GM12878 (cell line): ENCODE measurements around the gene TIMP2. TPM values are rescaled to one million over a fixed set of nuclear protein-coding genes. Genes with fewer than 3 reads are reported as not detected.

Experiments
- ATAC-seq: fragments of 200-7000 bp; cut with Tn5 transposase; 3 replicates; pipeline ENCODE4 v1.9.1; 2020; ENCODE audit warnings: mild to moderate bottlenecking, moderate library complexity
- BruUV-seq: library from RNA; stranded (reverse); fragments of 400-500 nt; replicated peaks from 2 replicates; lab custom pipeline; 2021; lab: Mats Ljungman, UMichigan
- CTCF ChIA-PET: fragments of 300-600 bp; sonication (Branson Sonifier 250); formaldehyde crosslinking; extraction: SDS; loops from one replicate; lab custom pipeline; 2021; ENCODE audit warnings: inconsistent platforms; lab: Yijun Ruan, JAX
- POLR2A ChIA-PET: fragments of 350-600 bp; formaldehyde crosslinking; extraction: SDS; loops from one replicate; lab custom pipeline; 2021; ENCODE audit warnings: inconsistent platforms; lab: Charles Lee
- RAD21 ChIA-PET: fragments of 300-600 bp; sonication (Branson Sonifier 250); formaldehyde crosslinking; loops from one replicate; lab custom pipeline; 2023; ENCODE audit warnings: antibody characterized with exemption; ENCODE audit not compliant: unreplicated experiment; lab: Charles Lee
- SMC1A ChIA-PET: fragments of 300-600 bp; sonication (Branson Sonifier 250); formaldehyde crosslinking; loops from one replicate; lab custom pipeline; 2023; ENCODE audit not compliant: unreplicated experiment, uncharacterized antibody; lab: Charles Lee
- DNase-seq: peaks from one replicate; pipeline ENCODE4 v3.0.0-alpha.2; 2011; ENCODE audit warnings: low read depth, low spot score
- FAIRE-seq: peaks from 3 replicates; lab custom pipeline; 2011; peaks lifted over from hg19 to GRCh38; lab: Jason Lieb, UNC
- H2AFZ ChIP-seq: 2 replicates; pipeline ENCODE4 v1.6.0; 2011; ENCODE audit warnings: low read depth, low read length, control low read depth; ENCODE audit not compliant: control insufficient read depth
- H3K27ac ChIP-seq: 2 replicates; pipeline ENCODE4 v1.5.1; 2011; ENCODE audit warnings: control low read depth; ENCODE audit not compliant: control insufficient read depth, insufficient read depth
- H3K27me3 ChIP-seq, 2 experiments: replicated peaks in 1 of 2; 2 replicates each; pipeline versions ENCODE4 v1.6.0 to v1.6.1; 2011; ENCODE audit warnings: low read length in 1 of 2; ENCODE audit not compliant: control insufficient read depth in 2 of 2, insufficient read depth in 2 of 2
- H3K36me3 ChIP-seq, 2 experiments: 2 replicates each; pipeline ENCODE4 v1.5.1; 2011; ENCODE audit warnings: low read length in 1 of 2; ENCODE audit not compliant: control insufficient read depth in 2 of 2, insufficient read depth in 2 of 2
- H3K4me1 ChIP-seq: 2 replicates; pipeline ENCODE4 v1.6.1; 2011; ENCODE audit warnings: mild to moderate bottlenecking, low read length, moderate library complexity, mixed read lengths; ENCODE audit not compliant: control insufficient read depth, insufficient read depth
- H3K4me2 ChIP-seq: 2 replicates; pipeline ENCODE4 v1.6.0; 2011; ENCODE audit warnings: control low read depth; ENCODE audit not compliant: control insufficient read depth, insufficient read depth
- H3K4me3 ChIP-seq: fragments of 200-600 bp; sonication (generic); 2 replicates; pipeline ENCODE4 v1.5.1; 2016
- H3K79me2 ChIP-seq: 2 replicates; pipeline ENCODE4 v1.6.0; 2011; ENCODE audit warnings: low read length; ENCODE audit not compliant: control insufficient read depth, insufficient read depth
- H3K9ac ChIP-seq: 2 replicates; pipeline ENCODE4 v1.8.0; 2011; ENCODE audit warnings: low read length, control low read depth, mixed read lengths; ENCODE audit not compliant: control insufficient read depth, insufficient read depth
- H3K9me3 ChIP-seq: replicated peaks from 3 replicates; pipeline ENCODE4 v1.5.1; 2011; ENCODE audit warnings: mild to moderate bottlenecking, low read length; ENCODE audit not compliant: control insufficient read depth, insufficient read depth
- H4K20me1 ChIP-seq: 2 replicates; pipeline ENCODE4 v1.6.0; 2011; ENCODE audit not compliant: control insufficient read depth, insufficient read depth
- MEF2B ChIP-seq: fragments of 450-650 bp; IDR thresholded peaks from 2 replicates; pipeline ENCODE4 v1.6.1; 2018; ENCODE audit warnings: mild to moderate bottlenecking, moderate library complexity; ENCODE audit not compliant: partially characterized antibody, poor library complexity, severe bottlenecking
- POLR2A ChIP-seq: IDR thresholded peaks from 2 replicates; pipeline ENCODE4 v1.6.1; 2011; ENCODE audit warnings: low read depth, mild to moderate bottlenecking, low read length
- RUNX3 ChIP-seq: IDR thresholded peaks from 2 replicates; pipeline ENCODE4 v1.6.1; 2012; ENCODE audit warnings: low read length, inconsistent platforms
- SMARCA5 ChIP-seq: fragments of 450-650 bp; IDR thresholded peaks from 2 replicates; pipeline ENCODE4 v1.6.1; 2017; ENCODE audit warnings: mild to moderate bottlenecking
- SUZ12 ChIP-seq: fragments of 200-600 bp; sonication (generic); IDR thresholded peaks from one replicate; pipeline ENCODE4 v1.6.1; 2018; ENCODE audit warnings: antibody characterized with exemption, mild to moderate bottlenecking; ENCODE audit not compliant: unreplicated experiment
- TAF1 ChIP-seq: IDR thresholded peaks from 2 replicates; pipeline ENCODE4 v1.6.1; 2011; ENCODE audit warnings: mild to moderate bottlenecking, low read depth, low read length, borderline replicate concordance
- TCF12 ChIP-seq: IDR thresholded peaks from 2 replicates; pipeline ENCODE4 v1.6.1; 2011; ENCODE audit warnings: low read depth, mild to moderate bottlenecking, low read length
- ZNF274 ChIP-seq: IDR thresholded peaks from one replicate; pipeline ENCODE4 v1.8.0; 2011; ENCODE audit not compliant: insufficient read length, insufficient read depth
- WGBS: methylation state at CpG from one replicate; pipeline ENCODE4 v1.1.6; 2016; ENCODE audit warnings: low lambda C conversion rate; ENCODE audit not compliant: insufficient replicate concordance, insufficient coverage; ENCODE audit errors: missing lambda C conversion rate; 5-methylcytosine and 5-hydroxymethylcytosine counted together
- in situ Hi-C: fragments of 300-500 bp; cut with MboI; formaldehyde crosslinking; loops from 9 replicates; pipeline ENCODE4 v1.14.3; 2018; ENCODE audit warnings: mixed read lengths
- intact Hi-C: fragments of 100-400 bp; cut with micrococcal nuclease; formaldehyde crosslinking; loops from one replicate; pipeline ENCODE4 v1.14.2; 2022; ENCODE audit not compliant: unreplicated experiment
- polyA plus RNA-seq, 11 experiments: library from polyadenylated mRNA; depleted of rRNA in 4 of 11; unstranded in 6 of 11; stranded (reverse) in 5 of 11; fragments of >200 nt; fragmentation: Nextera tagmentation in 4 of 11; fragmentation: Illumina TruSeq in 1 of 11; extraction: Ambion mirVana in 4 of 11; extraction: Trizol in 1 of 11; gene quantifications; 1 replicate in 1 of 11; 2 replicates in 10 of 11; pipeline versions ENCODE4 v1.2.1 to v1.2.3, GENCODE V29; 2011 to 2016; ENCODE audit warnings: inconsistent platforms in 2 of 11, missing spikeins in 2 of 11, low read depth in 1 of 11
- total RNA-seq, 4 experiments: library from RNA; depleted of rRNA in 3 of 4; stranded (reverse); fragments of >200 nt in 3 of 4; fragmentation: Illumina TruSeq in 1 of 4; extraction: Trizol in 1 of 4; gene quantifications; 2 replicates each; pipeline versions ENCODE4 v1.2.1 to v1.2.3, GENCODE V29; 2013 to 2021

TIMP2 gene
- total and polyA plus RNA-seq, 10 of the 15 experiments (the other 5 are each of a cell fraction or from before 2014, with no cell fraction given): 0.03 to 0.41 (median 0.04) TPM; not detected in 7

DNA sequence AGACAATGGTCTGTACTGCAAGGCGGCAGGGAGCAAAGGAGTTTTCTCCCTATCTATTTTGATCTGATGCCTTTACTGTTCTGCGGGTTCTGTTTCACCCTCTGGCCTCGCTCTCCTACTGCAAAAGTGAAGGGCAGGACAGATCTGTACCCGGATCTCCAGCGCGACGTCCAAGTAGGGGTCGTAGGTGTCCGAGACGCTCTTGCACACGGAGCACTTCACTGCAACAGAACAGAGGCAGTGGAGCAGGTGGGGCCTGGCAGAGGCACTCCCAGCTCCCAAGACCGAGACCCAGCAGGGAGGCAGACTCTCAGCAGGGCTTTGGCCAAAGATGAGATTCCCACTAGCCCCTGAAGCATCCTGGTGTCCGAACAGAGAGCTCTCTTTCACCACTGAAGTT is 104.3 kb downstream of the TIMP2 start:
- H3K27ac ChIP-seq: no peak overlapping the region
- no peaks in the 10 kb centered on the region for H3K4me1 ChIP-seq
- FAIRE-seq: no peak
- no peak overlapping the region for H3K4me2 ChIP-seq
- in situ Hi-C loops: no loop called here
- SMC1A ChIA-PET: no interaction called here
- H3K36me3 ChIP-seq: peaks cover 48 to 51% of the 10 kb centered on the region in 2 experiments
- WGBS: 95% methylated on average over 13 of the region's 13 CpGs
- H2AFZ ChIP-seq: no peak overlapping the region
- no peaks in the 10 kb centered on the region for H3K27me3 ChIP-seq
- no peak overlapping the region for H3K9ac ChIP-seq
- CTCF ChIA-PET: no interaction called here
- H4K20me1 ChIP-seq: no peaks in the 10 kb centered on the region
- RAD21 ChIA-PET: no interaction called here
- ATAC-seq: no peak
- POLR2A ChIA-PET: no interaction called here
- DNase-seq: no peak
- H3K9me3 ChIP-seq: no peaks in the 10 kb centered on the region
- no TSS peak for BruUV-seq
- no peak overlapping the region for H3K4me3 ChIP-seq
- TF ChIP-seq SMARCA5: no peak
- no peak for TF ChIP-seq SUZ12
- no peak for TF ChIP-seq TCF12
- no peak for TF ChIP-seq TAF1
- no peak for TF ChIP-seq MEF2B
- no peak for TF ChIP-seq RUNX3
- TF ChIP-seq, all 136 proteins: peak for 0
- intact Hi-C loops: no loop called here
- no peaks in the 10 kb centered on the region; the same call in 1 of the 2 replicates for H3K79me2 ChIP-seq

DNA sequence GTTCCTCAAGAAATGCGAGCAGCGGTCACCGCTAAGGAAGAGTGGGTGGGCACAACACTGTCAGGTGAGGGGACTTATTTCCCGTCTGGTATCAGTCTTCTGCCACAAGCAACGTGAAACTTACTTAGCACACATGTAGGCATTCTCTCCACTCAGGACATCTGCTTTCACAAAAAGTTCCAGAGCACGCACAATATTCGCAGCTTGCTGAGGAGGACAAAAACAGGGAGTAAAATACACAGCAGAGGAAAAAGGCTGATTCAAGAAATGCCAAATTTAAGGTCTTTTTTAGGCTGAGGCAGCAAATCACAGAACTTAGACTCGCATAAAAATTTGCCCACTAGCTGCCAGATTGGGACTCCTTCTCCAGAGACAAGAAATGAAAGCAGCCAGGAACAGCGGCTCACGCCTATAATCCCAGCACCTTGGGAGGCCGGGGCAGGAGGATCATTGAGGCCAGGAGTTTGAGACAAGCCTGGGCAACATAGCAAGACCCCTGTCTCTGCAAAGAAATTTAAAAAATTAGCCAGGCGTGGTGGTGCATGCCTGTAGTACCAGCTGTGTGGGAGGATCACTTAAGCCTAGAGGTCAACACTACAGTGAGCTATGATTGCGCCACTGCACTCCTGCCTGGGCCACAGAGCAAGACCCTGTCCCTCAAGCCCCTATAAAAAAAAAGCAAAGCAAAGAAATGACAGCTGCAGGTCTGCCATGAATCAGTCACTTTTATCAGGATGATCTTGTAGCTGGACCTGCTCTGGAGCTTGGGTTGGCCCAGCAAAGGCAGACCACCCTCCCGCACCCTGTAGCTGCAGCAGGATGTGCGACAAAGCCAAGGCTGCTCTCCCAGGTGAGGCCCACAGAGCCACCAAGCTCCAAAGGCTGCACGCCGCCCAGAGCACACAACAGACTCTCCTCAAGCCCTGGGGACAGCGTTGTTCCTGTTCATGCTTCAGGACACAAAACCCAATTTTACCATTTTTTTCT is 105.1 kb downstream of the TIMP2 start:
- TF ChIP-seq ZNF274 (no peak), POLR2A (peak; percentile 34; the same call in 1 of the 2 replicates)
- CTCF ChIA-PET: no interaction called here
- FAIRE-seq (no peak), ATAC-seq (no peak), DNase-seq (no peak)
- SMC1A ChIA-PET: no interaction called here
- Histone ChIP-seq H3K36me3 (peaks cover 44 to 51% of the 10 kb centered on the region in 2 experiments), H3K27ac (no peak overlapping the region), H2AFZ (no peak overlapping the region), H4K20me1 (no peaks in the 10 kb centered on the region), H3K4me3 (no peak overlapping the region), H3K27me3 (no peaks in the 10 kb centered on the region), H3K79me2 (no peaks in the 10 kb centered on the region; the same call in 1 of the 2 replicates), H3K9me3 (no peaks in the 10 kb centered on the region), H3K4me1 (no peaks in the 10 kb centered on the region), H3K4me2 (no peak overlapping the region), H3K9ac (no peak overlapping the region)
- in situ Hi-C loops: no loop called here
- intact Hi-C loops: no loop called here
- WGBS: 95% methylated on average over 18 of the region's 18 CpGs
- RAD21 ChIA-PET: no interaction called here
- no TSS peak for BruUV-seq
- POLR2A ChIA-PET: interaction anchor here (0.7 to 0.8 kb wide), 2 partner anchors 18 to 20 kb away, joined by 3 read pairs; no protein-coding TSS in a partner anchor
